HCT116 (cell line): ENCODE measurements around the gene LKAAEAR1. TPM values are rescaled to one million over a fixed set of nuclear protein-coding genes. Genes with fewer than 3 reads are reported as not detected.

Experiments
- ATAC-seq: fragments of 200-7000 bp; cut with Tn5 transposase; 2 replicates; pipeline ENCODE4 v1.9.1; 2020; ENCODE audit warnings: mild to moderate bottlenecking, moderate library complexity
- BruUV-seq: library from RNA; stranded (reverse); fragments of 400-500 nt; replicated peaks from 2 replicates; lab custom pipeline; 2021; lab: Mats Ljungman, UMichigan
- CTCF ChIA-PET: fragments of 300-600 bp; sonication (Branson Sonifier 250); formaldehyde crosslinking; loops from one replicate; lab custom pipeline; 2021; ENCODE audit warnings: antibody characterized with exemption; lab: Charles Lee
- POLR2A ChIA-PET: fragments of 300-600, 350-600 bp; sonication (Branson Sonifier 250); formaldehyde crosslinking; loops from one replicate; lab custom pipeline; 2021; ENCODE audit warnings: antibody characterized with exemption; lab: Charles Lee
- RAD21 ChIA-PET, 2 experiments: fragments of 300-600 bp; sonication (Branson Sonifier 250); formaldehyde crosslinking; loops; one replicate each; lab custom pipeline; 2023; ENCODE audit warnings: low total read pairs in 2 of 2; ENCODE audit not compliant: uncharacterized antibody in 2 of 2, unreplicated experiment in 2 of 2, low non-redundant PET in 1 of 2; lab: Charles Lee
- DNase-seq: peaks from one replicate; pipeline ENCODE4 v3.0.0-alpha.2; 2010; ENCODE audit warnings: low read depth, low spot score
- H2AFZ ChIP-seq: fragments of 200-600 bp; shearing (Covaris generic), sonication (generic); 2 replicates; pipeline ENCODE4 v1.6.1; 2017; ENCODE audit warnings: low read depth, mixed run types, mixed read lengths, antibody characterized with exemption, low read length; ENCODE audit not compliant: poor library complexity, severe bottlenecking
- H3K27ac ChIP-seq: 2 replicates; pipeline ENCODE4 v1.5.1; 2012; ENCODE audit warnings: low read depth, low read length
- H3K27me3 ChIP-seq: fragments of 200-600 bp; sonication (generic); 2 replicates; pipeline ENCODE4 v1.6.1; 2016; ENCODE audit warnings: mixed run types, low read length, mixed read lengths; ENCODE audit not compliant: insufficient read depth
- H3K36me3 ChIP-seq, 2 experiments: fragments of 200-500 bp in 1 of 2; fragments of 200-600 bp in 1 of 2; sonication (Bioruptor generic) in 1 of 2; sonication (generic) in 1 of 2; 2 replicates each; pipeline versions ENCODE4 v1.5.1 to v1.6.1; 2014 to 2016; ENCODE audit warnings: low read length in 2 of 2, inconsistent platforms in 1 of 2, mixed read lengths in 1 of 2, mixed run types in 1 of 2; ENCODE audit not compliant: insufficient read depth in 2 of 2, control insufficient read depth in 1 of 2
- H3K4me1 ChIP-seq, 2 experiments: fragments of 200-600 bp in 1 of 2; sonication (generic) in 1 of 2; 2 replicates each; pipeline versions ENCODE4 v1.5.1 to v1.6.1; 2012 to 2017; ENCODE audit warnings: low read length in 2 of 2, inconsistent platforms in 1 of 2, mild to moderate bottlenecking in 1 of 2, mixed read lengths in 1 of 2, mixed run types in 1 of 2, moderate library complexity in 1 of 2; ENCODE audit not compliant: insufficient read depth in 2 of 2, control insufficient read depth in 1 of 2
- H3K4me2 ChIP-seq: fragments of 200-600 bp; sonication (generic); 2 replicates; pipeline ENCODE4 v1.6.1; 2017; ENCODE audit warnings: mixed run types, low read length, mixed read lengths
- H3K4me3 ChIP-seq, 2 experiments: fragments of 200-600 bp in 1 of 2; sonication (generic) in 1 of 2; replicated peaks in 1 of 2; 2 replicates each; pipeline ENCODE4 v1.5.1; 2011 to 2016; ENCODE audit warnings: low read length in 2 of 2, control low read depth in 1 of 2, low read depth in 1 of 2, mild to moderate bottlenecking in 1 of 2, mixed read lengths in 1 of 2, mixed run types in 1 of 2
- H3K79me2 ChIP-seq: fragments of 200-600 bp; sonication (generic); 2 replicates; pipeline ENCODE4 v1.6.1; 2017; ENCODE audit warnings: mild to moderate bottlenecking, mixed run types, low read length, moderate library complexity, mixed read lengths; ENCODE audit not compliant: insufficient read depth
- H3K9ac ChIP-seq: fragments of 200-600 bp; sonication (generic); 2 replicates; pipeline ENCODE4 v1.6.1; 2016; ENCODE audit warnings: low read length, mixed read lengths
- H3K9me2 ChIP-seq: fragments of 200-600 bp; sonication (generic), shearing (Covaris generic); 2 replicates; pipeline ENCODE4 v1.6.1; 2017; ENCODE audit warnings: mixed run types, mild to moderate bottlenecking, moderate library complexity; ENCODE audit not compliant: insufficient read depth
- H3K9me3 ChIP-seq, 2 experiments: fragments of 200-500 bp in 1 of 2; fragments of 200-600 bp in 1 of 2; sonication (Bioruptor generic) in 1 of 2; sonication (generic) in 1 of 2; 2 replicates each; pipeline ENCODE4 v1.6.1; 2014 to 2017; ENCODE audit warnings: low read length in 2 of 2, mixed read lengths in 2 of 2, inconsistent platforms in 1 of 2, low read depth in 1 of 2, mild to moderate bottlenecking in 1 of 2, mixed run types in 1 of 2, moderate library complexity in 1 of 2; ENCODE audit not compliant: control insufficient read depth in 1 of 2, insufficient read depth in 1 of 2
- H4K20me1 ChIP-seq: fragments of 200-600 bp; sonication (generic), shearing (Covaris generic); 2 replicates; pipeline ENCODE4 v1.6.1; 2017; ENCODE audit warnings: mixed run types, mild to moderate bottlenecking, moderate library complexity; ENCODE audit not compliant: insufficient read depth
- CBX3 ChIP-seq: IDR thresholded peaks from 2 replicates; pipeline ENCODE4 v1.6.1; 2012; ENCODE audit warnings: low read depth
- EGR1 ChIP-seq: IDR thresholded peaks from 2 replicates; pipeline ENCODE4 v1.6.1; 2012; ENCODE audit warnings: low read depth
- ELF1 ChIP-seq: IDR thresholded peaks from 2 replicates; pipeline ENCODE4 v1.6.1; 2012; ENCODE audit warnings: low read depth, borderline replicate concordance
- EZH2phosphoT487 ChIP-seq: fragments of 200-600 bp; IDR thresholded peaks from 2 replicates; pipeline ENCODE4 v1.6.1; 2018; ENCODE audit warnings: antibody characterized with exemption, borderline replicate concordance
- FOSL1 ChIP-seq: IDR thresholded peaks from 2 replicates; pipeline ENCODE4 v1.6.1; 2012; ENCODE audit warnings: low read depth
- JUND ChIP-seq: IDR thresholded peaks from 2 replicates; pipeline ENCODE4 v1.6.1; 2012
- POLR2A ChIP-seq: IDR thresholded peaks from 2 replicates; pipeline ENCODE4 v1.7.0; 2011; ENCODE audit warnings: borderline replicate concordance; ENCODE audit not compliant: insufficient read depth, insufficient read length; ENCODE audit errors: extremely low read depth
- POLR2AphosphoS5 ChIP-seq: IDR thresholded peaks from 2 replicates; pipeline ENCODE4 v1.6.1; 2011; ENCODE audit warnings: mild to moderate bottlenecking, low read depth, low read length, moderate library complexity
- RAD21 ChIP-seq: IDR thresholded peaks from 2 replicates; pipeline ENCODE4 v1.6.1; 2012; ENCODE audit warnings: low read depth, mild to moderate bottlenecking
- SRF ChIP-seq: IDR thresholded peaks from 2 replicates; pipeline ENCODE4 v1.6.1; 2012; ENCODE audit warnings: low read depth
- TCF7L2 ChIP-seq: IDR thresholded peaks from 2 replicates; pipeline ENCODE4 v1.7.0; 2011; ENCODE audit warnings: borderline replicate concordance, inconsistent platforms; ENCODE audit not compliant: insufficient read depth, insufficient read length; ENCODE audit errors: extremely low read depth
- ZNF274 ChIP-seq: fragments of 200-500 bp; sonication (Bioruptor generic); IDR thresholded peaks from 2 replicates; pipeline ENCODE4 v1.6.1; 2014; ENCODE audit warnings: mild to moderate bottlenecking, low read depth, low read length, inconsistent platforms
- intact Hi-C: fragments of 100-400 bp; cut with micrococcal nuclease; formaldehyde crosslinking; loops from 2 replicates; pipeline ENCODE4 v1.10.0; 2022
- total RNA-seq: library from RNA; stranded (reverse); gene quantifications from one replicate; pipeline ENCODE4 v1.2.1, GENCODE V29; 2021; ENCODE audit not compliant: unreplicated experiment
- TF ChIP-seq, protein P1 (sequence below): IDR thresholded peaks from 2 replicates; pipeline ENCODE4 v1.6.1; 2011; ENCODE audit warnings: mild to moderate bottlenecking, low read length, moderate library complexity; ENCODE audit not compliant: insufficient replicate concordance; ENCODE audit errors: extremely low read depth
- TF ChIP-seq, protein P2 (sequence below): IDR thresholded peaks from 2 replicates; pipeline ENCODE4 v1.6.1; 2012

Gene LKAAEAR1
- total RNA-seq, 1 experiment from 2014 or later: not detected

DNA sequence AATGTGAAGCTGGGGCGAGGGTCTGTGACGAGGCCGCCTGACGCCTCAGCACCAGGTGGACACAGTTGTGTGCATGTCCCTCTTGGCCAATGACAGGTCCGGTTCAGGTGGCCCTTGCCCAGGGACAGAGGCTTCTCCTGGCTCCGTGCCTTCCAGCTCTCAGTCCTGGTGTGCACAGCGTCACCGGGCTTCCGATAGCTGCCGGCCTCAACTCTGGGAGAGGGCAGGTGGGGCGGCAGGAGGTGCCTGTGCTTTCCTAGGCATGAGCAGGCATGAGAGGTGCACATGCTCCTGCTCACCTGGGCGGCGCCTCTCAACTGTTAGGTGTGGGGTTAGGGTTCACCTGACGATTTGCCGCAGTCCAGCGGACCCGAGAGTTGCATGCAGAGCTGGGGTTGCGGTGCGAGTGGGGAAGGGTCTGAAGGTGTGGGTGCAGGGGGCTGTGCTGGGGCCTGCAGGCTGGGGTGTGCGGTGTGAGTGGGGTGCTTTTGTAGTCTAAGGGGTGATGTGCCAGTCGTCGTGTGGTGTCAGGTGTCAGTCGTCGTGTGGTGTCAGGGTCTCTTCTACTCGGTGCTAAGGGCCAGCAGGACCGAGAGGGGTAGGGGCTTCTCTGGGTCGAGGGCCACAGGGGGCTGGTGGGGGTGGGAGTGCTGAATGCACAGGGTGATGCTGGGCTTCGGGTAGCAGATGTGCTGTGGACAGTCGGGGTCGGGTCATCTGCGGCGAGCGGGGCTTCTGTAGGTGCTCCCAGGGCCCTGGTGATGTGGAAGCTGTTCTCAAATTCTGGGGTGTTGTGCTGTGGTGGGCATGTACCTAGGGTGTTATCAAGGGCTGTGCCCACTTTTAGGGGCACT is 31.0 kb downstream of the LKAAEAR1 start:
- H4K20me1 ChIP-seq: no peaks in the 10 kb centered on the region
- no peak for DNase-seq
- no peaks in the 10 kb centered on the region for H3K9me2 ChIP-seq
- ATAC-seq: no peak
- no peaks in the 10 kb centered on the region for H3K27me3 ChIP-seq
- H3K36me3 ChIP-seq: no peaks in the 10 kb centered on the region
- no TSS peak for BruUV-seq
- ChIA-PET POLR2A (interaction anchor here (1.4 to 2.2 kb wide), 2 partner anchors 9 to 10 kb away, joined by 3 to 7 read pairs; partner anchors contain the start of gene TCEA2), CTCF (interaction anchor here (1.4 to 2.9 kb wide), 3 partner anchors 9 to 73 kb away, joined by 4 to 35 read pairs (median 13); partner anchors contain the start of gene PRPF6), RAD21 (no interaction called here)
- H3K9me3 ChIP-seq: no peaks in the 10 kb centered on the region
- H3K9ac ChIP-seq: no peak overlapping the region
- intact Hi-C loops: loop anchor here (10.0 kb wide), 1 partner anchor 348 kb away; the partner anchor contains the start of genes ARFRP1 and ZGPAT
- peaks cover 16 to 43% of the 10 kb centered on the region in 2 experiments for H3K4me1 ChIP-seq
- H3K27ac ChIP-seq: no peak overlapping the region
- H3K79me2 ChIP-seq: no peaks in the 10 kb centered on the region
- no peak overlapping the region for H3K4me2 ChIP-seq
- no peak overlapping the region for H3K4me3 ChIP-seq
- H2AFZ ChIP-seq: no peak overlapping the region
- no peak for TF ChIP-seq RAD21
- no peak for TF ChIP-seq TCF7L2
- TF ChIP-seq ZNF274: no peak
- TF ChIP-seq FOSL1: no peak
- no peak for TF ChIP-seq POLR2AphosphoS5
- TF ChIP-seq POLR2A: no peak
- TF ChIP-seq JUND: no peak
- TF ChIP-seq, protein P1, sequence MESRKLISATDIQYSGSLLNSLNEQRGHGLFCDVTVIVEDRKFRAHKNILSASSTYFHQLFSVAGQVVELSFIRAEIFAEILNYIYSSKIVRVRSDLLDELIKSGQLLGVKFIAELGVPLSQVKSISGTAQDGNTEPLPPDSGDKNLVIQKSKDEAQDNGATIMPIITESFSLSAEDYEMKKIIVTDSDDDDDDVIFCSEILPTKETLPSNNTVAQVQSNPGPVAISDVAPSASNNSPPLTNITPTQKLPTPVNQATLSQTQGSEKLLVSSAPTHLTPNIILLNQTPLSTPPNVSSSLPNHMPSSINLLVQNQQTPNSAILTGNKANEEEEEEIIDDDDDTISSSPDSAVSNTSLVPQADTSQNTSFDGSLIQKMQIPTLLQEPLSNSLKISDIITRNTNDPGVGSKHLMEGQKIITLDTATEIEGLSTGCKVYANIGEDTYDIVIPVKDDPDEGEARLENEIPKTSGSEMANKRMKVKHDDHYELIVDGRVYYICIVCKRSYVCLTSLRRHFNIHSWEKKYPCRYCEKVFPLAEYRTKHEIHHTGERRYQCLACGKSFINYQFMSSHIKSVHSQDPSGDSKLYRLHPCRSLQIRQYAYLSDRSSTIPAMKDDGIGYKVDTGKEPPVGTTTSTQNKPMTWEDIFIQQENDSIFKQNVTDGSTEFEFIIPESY: no peak
- TF ChIP-seq EGR1: no peak
- TF ChIP-seq, protein P2, sequence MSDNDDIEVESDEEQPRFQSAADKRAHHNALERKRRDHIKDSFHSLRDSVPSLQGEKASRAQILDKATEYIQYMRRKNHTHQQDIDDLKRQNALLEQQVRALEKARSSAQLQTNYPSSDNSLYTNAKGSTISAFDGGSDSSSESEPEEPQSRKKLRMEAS: no peak
- TF ChIP-seq CBX3: no peak
- TF ChIP-seq SRF: no peak
- no peak for TF ChIP-seq ELF1
- no peak for TF ChIP-seq EZH2phosphoT487
